ENCODE measurements around the gene TUBB6.

DNA sequence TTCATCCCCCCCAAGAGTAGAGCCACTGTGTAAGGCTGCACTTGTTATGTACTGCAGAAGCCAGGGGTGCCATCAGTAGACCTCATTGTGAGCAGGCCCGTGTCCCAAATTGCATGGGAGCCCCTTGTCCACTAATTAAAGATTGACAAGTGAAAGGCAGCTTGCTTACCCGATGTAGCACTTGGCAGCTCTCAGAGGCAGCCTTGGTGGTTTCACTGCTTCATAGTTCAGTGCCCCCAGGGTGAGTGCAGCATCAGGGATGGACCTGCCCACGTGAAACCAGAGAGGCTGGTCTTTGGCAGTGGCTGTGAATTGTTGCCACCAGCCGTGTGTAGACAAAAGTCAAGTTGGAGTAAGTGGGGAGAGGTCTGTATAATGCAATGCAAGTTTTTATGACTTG, 13.3 kb downstream of the TUBB6 start:
- TF ChIP-seq, protein P1, sequence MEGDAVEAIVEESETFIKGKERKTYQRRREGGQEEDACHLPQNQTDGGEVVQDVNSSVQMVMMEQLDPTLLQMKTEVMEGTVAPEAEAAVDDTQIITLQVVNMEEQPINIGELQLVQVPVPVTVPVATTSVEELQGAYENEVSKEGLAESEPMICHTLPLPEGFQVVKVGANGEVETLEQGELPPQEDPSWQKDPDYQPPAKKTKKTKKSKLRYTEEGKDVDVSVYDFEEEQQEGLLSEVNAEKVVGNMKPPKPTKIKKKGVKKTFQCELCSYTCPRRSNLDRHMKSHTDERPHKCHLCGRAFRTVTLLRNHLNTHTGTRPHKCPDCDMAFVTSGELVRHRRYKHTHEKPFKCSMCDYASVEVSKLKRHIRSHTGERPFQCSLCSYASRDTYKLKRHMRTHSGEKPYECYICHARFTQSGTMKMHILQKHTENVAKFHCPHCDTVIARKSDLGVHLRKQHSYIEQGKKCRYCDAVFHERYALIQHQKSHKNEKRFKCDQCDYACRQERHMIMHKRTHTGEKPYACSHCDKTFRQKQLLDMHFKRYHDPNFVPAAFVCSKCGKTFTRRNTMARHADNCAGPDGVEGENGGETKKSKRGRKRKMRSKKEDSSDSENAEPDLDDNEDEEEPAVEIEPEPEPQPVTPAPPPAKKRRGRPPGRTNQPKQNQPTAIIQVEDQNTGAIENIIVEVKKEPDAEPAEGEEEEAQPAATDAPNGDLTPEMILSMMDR (IDR thresholded peaks at IDR 0.05) = no peak
- no peak for TF ChIP-seq POLR2A (IDR thresholded peaks at IDR 0.05)
